ENCODE measurements around the gene CASP2.

- TF ChIP-seq CTCF (IDR thresholded peaks at IDR 0.05; ENCODE audit: low read depth, low read length) (no peak), EZH2phosphoT487 (IDR thresholded peaks at IDR 0.05; ENCODE audit: low read depth) (no peak)
These were observed 37.1 kb downstream of the CASP2 start for GRCh38 chr7:143325240-143325639.
